ENCODE measurements around the gene CCDC178.

CCDC178 gene

DNA sequence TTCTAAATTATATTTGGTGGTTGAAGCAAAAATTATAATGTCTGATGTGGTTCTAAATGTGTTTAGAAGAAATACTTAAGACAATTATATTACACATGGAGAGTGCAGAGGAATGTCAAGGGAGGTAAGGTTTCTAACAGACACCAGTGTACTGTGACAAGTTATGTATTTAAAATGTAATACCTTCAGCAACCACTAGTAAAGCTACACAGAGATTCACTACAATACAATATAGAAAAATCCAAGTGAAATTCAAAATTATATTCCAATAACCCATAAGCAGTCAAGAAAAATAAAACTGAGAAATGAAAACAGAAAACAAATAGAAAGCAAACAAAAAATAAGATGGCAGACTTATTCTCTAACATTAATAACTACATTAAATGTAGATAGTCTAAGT, 418.2 kb downstream of the CCDC178 start:
- no peak for DNase-seq (ENCODE audit: extremely low read depth, low read depth)
- TF ChIP-seq CTCF (IDR thresholded peaks at IDR 0.05; ENCODE audit: low read depth, low read length), result no peak

GRCh38 chr18:33020877-33021276, 419.6 kb downstream of the CCDC178 start:
- DNase-seq (ENCODE audit: extremely low read depth, low read depth), result no peak
- TF ChIP-seq CTCF (IDR thresholded peaks at IDR 0.05; ENCODE audit: low read depth, low read length), result no peak

- DNase-seq (ENCODE audit: extremely low read depth, low read depth), result no peak
- no peak for TF ChIP-seq CTCF (IDR thresholded peaks at IDR 0.05; ENCODE audit: low read depth, low read length)
Observed at GRCh38 chr18:33014060-33014796, 426.3 kb downstream of the CCDC178 start.

- no peak for TF ChIP-seq CTCF (IDR thresholded peaks at IDR 0.05; ENCODE audit: low read depth, low read length)
- no peak for DNase-seq (ENCODE audit: extremely low read depth, low read depth)
Observed at GRCh38 chr18:33010149-33010548, 430.4 kb downstream of the CCDC178 start.

DNA sequence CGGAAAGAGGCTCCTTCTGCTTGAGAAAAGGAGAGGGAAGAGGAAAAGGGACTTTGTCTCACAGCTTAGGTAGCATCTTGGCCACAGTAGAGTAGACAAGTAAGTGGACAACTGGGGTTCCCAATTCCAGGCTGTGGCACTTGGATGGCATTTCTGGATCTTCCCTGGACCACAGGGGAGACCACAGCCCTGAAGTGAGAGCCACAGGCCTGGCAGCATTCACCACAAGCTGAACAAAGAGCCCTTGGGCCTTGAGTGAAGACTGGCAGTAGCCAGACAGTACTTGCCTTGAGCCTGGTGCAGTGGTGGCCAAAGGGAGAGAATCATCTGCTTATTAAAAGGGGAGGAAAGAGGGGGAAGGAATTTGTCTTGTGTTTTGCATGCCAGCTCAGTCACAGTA, 441.6 kb downstream of the CCDC178 start:
- no peak for DNase-seq (ENCODE audit: extremely low read depth, low read depth)
- TF ChIP-seq CTCF (IDR thresholded peaks at IDR 0.05; ENCODE audit: low read depth, low read length), result no peak

DNA sequence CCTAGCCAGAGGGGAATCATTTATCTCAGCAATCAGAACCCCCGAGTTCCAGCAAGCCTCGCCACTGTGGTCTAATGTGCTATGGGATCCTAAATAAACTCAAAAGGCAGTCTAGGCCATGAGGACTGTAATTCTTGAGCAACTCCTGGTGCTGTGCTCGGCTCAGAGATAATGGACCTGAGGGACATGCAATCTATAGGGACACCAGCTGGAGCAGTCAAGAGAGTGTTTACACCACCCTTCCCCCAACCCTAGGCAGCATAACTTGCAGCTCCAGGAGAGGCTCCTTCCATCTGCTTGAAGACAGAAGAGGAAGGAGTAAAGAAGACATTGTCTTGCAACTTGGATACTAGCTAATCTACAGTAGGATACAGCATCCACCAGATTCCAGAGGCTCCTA, 442.2 kb downstream of the CCDC178 start:
- DNase-seq (ENCODE audit: extremely low read depth, low read depth), result no peak
- TF ChIP-seq CTCF (IDR thresholded peaks at IDR 0.05; ENCODE audit: low read depth, low read length), result no peak

- no peak for TF ChIP-seq CTCF (IDR thresholded peaks at IDR 0.05; ENCODE audit: low read depth, low read length)
- DNase-seq (ENCODE audit: extremely low read depth, low read depth), result no peak
Observed at GRCh38 chr18:32983721-32984120, 456.8 kb downstream of the CCDC178 start.
